Activated CD4-positive, CD25-positive, alpha-beta regulatory T cell treated with anti-CD3 and anti-CD28 coated beads, Interleukin-2, amount 50 U/mL, for 72 hours (primary cell): ENCODE results near the gene ABL1.

ENCODE experiments used
- DNase-seq: peaks from one replicate; pipeline ENCODE4 v3.0.0; 2021

The ABL1 gene

DNA sequence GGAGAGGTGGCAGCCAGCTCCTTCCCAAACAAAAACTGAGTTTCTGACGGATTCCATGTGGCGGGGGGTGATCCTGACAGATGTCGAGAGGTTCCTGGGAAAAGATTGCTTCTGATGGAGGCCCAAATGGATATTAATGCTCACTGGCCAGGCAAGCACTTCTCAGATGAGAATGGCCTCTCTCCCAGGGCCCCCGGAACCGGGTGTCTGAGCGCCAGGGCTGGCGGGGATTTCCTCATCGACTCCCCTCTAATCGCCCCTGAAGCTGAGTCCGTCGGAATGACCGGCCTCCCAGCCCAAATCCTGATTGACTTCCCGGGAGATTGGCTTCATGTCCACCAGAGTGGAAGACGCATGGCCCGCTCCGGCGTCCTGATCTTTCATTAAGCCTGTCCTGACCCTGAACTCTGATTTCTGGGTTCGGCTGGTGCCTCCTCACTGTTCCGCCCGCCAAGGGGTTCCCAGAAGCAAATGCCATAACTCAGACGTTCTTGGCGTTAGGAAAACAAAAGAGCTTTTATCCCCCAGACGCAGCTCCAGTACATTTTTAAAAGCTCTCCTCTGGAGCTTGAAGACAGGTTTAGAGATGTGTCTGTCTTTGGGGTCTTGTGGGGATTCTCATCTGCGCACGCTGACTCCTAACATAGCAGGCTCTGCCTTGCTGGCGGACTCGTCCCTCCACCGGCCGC lies 86.4 kb downstream of the ABL1 start:
- no peak for DNase-seq

DNA sequence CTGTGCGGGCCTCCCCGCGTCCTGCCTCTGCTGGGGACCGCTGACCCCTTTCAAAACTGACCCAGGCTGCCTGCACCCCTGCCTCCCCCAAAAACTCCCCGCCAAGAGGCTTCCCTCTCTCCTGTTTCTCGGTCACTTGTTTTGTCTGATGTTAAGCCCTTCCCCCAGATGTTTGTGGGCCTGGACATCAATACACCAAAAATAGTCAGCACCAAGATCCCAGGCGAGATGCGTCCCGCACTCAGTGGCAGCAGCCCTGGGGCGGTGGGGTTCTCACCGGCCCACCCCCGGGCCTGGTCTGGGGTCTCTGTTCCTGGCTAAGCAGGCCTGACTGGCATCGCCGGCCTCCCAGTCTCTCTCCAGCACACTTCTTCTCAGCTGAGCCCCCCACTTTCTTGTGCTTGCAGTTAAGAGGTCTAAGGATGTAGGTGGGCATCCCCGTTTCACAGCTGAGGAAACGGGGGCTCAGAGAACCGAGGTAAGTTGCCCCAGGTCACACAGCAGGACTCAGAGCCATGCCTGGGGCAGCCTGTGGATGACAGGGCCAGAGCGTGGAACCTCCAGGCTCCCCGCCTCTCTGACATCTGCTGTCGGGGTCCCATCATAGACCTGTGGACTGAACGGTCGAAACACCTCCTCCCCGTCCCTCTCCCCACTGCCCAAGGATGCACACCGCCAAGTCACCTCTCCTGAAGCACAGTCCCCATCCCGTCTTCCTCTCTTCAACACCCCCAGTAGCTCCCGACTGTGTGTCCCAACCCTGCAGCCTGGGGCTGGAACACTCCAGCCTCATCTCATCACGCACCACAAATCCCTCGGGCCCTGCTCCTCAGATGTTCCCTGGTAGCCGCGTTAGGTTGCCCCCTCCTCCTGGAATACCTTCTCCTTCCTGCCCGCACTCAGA lies 87.2 kb downstream of the ABL1 start:
- no peak for DNase-seq

DNA sequence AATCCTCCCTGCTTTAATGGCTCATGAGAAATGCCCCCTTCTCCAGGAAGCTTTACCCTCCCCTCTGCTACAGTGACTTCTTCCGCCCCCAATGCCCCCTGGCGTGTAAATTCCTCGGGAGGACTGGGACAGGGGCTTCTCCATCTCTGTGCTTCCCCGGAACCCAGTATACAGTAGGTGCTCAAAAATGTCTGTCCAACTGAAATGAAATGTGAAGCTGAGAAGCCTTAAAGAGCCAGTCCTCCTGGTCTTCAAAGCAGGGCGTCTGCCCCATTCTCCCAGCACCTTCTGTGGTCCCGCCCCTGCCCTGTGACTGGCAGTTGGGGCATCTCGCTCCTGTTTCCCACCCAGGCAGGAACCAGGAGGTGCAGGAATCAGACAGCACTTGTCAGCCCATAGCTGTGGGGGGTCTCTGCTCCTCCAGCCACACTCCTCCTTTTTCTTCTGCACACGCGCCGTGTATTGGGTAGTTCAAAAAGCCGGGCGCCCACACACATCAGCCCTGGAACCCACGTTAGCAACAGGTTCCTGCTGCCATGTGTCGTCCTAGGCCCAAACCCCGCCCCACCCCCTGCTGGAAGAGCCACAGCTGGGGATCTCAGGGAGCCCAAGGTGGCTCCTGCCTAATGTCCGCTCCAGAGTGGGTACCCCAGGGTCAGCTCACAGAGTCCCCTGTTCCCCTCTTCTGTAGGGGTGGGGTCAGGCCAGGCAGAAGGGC lies 88.0 kb downstream of the ABL1 start:
- no peak for DNase-seq

DNA sequence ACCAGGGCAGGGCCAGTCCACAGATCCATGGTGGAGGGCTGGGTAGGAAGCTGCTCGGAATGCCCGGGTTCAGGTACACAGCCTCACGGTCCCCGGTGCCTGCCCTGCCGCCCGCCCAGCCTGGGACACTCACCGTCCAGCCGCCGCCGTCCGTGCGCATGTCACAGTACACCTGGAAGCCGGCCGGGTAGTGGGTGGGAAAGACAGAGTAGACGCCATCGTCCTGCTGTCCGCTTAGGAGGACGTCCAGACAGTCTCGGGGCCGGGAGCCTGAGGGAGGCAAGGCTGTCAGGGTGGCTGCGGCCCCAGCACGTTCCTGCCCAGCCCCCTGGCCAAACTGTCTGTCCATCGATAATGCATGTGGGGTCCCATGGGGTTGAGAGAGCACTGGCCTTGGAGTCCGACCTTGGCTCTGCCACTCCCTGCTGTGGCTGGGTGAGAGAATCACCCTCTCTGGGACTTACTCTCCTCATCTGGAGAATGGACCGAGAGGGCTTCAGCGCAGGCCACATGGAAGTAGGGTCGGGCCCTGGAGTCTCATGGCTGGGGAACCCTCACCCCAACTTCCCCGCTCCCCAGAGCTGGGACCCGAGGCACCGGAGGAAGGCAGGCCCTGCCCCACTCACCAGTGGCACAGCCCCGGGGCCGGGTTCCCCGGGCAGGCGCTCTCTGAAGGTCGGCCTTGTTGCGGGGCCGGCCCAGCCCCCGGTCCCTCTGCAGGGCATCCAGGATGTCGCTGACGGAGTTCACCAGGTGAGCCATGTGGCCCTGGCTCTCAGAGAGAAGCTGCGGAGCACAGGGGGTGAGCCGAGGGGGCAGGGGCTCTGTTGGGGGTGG lies 88.8 kb downstream of the ABL1 start:
- no peak for DNase-seq

DNA sequence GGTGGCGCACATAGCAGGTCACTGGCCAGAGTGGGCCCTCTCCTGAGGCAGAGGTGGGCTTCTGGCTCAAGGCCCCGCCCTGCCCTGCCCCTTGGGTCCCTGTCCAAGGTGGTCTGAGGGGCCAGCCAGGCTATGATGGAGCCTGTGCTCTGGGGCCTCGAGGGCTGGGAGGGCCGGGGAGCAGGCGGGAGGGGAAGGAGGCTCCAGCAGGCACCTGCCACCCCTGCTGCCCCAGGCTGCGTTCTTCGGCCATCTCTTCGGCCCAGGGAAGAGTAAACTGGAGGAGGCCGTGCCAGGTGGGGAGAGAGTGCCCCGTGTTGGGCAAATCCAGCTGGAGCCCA lies 89.4 kb downstream of the ABL1 start:
- DNase-seq: no peak

DNA sequence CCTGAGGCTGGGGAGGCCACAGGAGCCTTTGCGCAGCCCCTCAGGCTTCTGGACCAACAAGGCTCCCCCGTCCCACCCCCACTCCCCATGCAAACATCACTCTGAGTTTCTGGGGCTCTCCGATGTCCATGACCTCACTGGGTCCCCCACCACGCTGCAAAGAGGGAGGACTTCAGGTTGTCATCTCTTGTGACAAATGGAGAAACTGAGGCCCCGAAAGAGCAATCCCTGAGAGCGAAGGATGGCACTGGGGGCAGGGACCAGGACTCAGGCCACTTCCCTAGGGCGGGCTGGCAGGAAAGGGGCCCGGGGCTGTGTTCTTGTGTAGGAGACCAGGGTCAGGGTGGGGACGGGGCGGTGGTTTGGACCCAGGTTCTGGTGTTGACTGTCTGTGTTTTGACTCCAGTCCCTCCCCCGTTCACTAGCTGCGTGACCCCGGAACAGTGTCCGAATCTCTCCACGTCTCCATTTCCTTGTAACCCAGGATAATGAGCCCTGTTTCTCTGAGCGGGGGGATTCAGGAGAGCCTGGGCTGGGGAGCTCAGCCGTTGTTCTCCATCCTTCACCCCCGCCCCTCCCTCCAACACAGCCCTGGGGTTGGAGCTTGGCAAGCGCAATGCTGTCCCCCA lies 90.1 kb downstream of the ABL1 start:
- no peak for DNase-seq

DNA sequence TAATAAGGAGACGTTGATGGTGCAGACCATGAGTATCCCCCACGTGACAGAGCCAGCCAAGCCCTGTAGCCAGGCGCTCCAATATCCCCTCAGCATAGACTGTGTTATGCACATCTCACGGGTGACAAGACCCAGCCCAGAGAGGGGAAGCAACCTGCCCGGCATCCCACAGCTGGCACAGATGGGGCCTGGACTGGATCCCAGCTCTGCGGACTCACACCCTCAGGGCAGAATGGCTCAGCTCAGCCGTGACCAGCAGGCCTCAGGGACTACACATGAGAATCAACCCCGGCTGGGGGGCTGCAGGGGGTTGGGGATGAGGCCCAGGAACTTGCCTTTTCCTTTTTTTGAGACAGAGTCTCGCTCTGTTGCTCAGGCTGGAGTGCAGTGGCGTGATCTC lies 92.3 kb downstream of the ABL1 start:
- no peak for DNase-seq

DNA sequence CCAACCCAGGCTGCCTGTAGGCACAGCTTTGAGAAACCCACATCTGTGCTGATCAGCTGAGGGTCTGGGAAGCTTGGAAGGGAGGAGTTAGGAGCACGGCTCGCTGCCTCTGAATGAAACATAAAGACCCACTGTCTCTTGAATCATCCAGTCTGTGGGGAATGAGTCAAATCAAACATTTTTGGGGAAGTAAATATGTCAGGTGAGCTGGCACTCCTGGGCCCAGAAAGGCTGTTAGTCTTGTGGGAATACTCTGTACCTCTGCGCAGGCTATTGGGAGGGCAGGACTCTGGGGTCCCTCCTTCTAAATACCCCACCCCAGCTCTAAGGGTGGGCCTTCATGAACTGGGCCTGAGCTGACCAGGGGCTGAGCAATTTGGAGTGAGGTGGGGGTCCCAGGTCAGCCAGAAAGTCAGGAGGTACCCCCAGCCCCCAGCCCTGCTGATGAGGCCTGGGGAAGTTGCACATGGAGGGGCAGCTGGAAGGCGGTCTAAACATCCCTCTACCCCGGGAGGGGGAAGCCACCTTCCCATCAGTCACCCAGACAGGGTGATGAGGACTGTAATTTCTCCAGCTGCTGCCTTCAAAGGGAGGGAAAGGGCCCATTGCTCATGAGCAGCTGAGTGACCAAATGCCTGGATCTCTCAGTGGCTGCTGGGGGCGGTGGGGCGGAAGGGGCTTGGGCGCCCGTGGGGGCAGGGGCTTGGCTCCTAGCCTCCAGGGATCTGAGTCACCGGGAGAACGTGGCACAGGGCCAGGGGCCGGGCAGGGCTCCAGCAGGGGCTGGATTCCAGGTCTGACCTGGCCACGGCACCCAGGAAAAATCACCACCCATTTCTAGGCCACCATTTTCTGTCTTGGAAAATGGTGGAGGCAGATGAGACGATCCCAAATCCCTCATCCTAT lies 93.2 kb downstream of the ABL1 start:
- no peak for DNase-seq

DNA sequence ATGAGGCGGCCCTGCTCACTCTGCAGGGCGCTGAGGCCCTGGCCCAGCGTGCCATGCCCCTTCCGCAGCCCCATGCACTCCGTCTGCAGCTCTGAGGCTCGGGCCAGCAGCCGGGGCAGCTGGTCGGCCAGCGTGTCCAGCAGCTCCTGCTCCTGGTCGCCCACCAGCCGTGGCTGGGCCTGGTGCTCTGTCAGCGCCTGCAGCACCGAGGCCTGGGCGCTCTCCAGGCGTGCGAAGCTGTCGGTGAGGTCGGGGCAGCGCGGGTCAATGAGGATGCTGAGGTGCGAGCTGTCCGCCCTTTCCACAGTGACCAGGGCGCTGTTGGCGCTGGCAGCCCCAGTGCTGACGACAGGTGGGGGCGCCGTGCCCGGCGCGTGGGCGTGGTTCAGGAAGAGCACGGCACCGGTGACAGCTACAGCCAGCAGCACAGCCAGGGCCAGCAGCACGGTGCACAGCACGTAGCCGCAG lies 94.6 kb downstream of the ABL1 start:
- no peak for DNase-seq

DNA sequence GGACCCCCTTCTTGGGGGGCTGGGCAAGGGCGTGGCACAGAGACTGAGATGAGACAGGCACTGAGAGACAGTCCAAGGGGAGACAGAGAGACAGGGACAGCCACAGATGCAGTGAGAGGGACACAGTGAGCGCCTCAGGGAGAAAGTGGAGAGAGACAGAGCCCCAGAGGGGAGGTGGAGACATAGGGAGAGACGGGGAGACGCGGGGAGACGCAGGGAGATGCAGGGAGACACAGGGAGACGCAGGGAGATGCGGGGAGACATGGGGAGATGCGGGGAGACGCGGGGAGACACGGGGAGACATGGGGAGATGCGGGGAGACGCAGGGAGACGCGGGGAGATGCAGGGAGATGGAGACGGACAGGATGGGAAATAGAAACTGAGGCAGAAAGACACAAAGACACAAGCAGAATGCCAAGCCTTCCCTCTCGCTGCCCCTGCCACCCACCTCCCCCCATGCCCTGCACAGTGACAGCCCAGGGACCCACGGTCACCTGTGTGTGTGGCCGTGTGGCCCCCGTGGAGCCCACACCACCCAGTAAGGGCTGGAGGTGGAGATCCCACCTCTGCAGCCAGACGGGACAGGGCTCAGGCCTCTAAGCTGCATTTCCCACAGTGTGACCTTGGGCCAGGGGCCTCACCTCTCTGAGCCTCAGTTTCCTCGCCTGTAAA lies 95.2 kb downstream of the ABL1 start:
- no peak for DNase-seq

DNA sequence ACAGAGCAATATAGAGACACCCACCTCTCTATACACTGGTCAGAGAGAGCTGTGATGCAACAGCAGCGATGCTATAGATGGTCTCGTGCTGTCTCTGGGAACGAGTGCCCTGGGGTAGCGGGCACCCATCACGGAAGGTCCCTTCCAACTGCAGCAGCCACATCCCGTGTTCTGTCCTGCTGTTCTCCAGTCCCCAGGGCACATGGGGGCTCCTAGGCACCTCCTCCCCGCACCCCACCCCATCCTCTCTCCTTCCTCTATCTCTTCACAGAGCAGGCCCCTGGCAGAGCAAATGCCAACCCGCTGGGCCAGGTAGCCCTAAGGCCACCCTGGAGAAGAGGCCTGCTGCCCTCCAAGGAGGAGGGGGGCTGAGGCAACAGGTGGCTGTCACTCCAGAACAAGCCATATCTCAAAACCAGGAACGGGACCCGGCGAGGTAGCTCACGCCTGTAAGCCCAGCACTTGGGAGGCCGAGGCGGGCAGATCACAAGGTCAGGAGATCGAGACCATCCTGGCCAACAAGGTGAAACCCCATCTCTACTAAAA lies 95.8 kb downstream of the ABL1 start:
- DNase-seq: no peak

DNA sequence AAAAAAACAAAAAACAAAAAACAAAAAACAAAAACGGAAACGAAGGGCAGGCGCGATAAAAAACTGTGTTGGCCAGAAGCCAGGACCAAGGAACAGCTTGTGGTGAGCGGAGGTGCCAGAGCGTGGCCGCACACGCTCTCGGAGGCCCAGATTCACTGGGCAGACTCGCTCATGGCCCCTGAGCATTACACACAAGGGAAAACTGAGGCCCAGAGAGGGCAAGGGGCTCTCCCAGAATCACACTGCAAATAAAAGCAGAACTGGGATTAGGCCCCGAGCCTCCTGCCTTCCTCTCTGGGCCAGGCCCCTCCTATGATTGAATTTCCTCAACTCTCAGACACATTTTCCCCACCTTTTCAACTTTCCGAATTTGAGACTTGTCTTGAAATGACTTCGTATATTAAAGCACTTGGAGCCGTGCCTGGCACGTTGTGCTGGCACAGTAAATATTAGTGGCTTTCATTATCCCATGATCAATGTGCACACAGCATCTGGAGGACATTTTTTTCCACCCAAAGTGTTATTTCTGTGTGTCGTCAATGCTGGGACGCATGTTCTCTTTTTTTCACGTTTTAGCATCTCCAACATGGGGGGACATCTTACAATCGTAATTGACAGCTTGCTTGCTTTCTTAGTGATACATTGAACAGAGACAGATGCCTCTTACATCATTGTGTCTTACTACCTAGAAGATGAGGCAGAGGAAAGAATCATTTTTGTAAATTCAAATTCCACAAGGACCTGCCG lies 96.6 kb downstream of the ABL1 start:
- DNase-seq: no peak

DNA sequence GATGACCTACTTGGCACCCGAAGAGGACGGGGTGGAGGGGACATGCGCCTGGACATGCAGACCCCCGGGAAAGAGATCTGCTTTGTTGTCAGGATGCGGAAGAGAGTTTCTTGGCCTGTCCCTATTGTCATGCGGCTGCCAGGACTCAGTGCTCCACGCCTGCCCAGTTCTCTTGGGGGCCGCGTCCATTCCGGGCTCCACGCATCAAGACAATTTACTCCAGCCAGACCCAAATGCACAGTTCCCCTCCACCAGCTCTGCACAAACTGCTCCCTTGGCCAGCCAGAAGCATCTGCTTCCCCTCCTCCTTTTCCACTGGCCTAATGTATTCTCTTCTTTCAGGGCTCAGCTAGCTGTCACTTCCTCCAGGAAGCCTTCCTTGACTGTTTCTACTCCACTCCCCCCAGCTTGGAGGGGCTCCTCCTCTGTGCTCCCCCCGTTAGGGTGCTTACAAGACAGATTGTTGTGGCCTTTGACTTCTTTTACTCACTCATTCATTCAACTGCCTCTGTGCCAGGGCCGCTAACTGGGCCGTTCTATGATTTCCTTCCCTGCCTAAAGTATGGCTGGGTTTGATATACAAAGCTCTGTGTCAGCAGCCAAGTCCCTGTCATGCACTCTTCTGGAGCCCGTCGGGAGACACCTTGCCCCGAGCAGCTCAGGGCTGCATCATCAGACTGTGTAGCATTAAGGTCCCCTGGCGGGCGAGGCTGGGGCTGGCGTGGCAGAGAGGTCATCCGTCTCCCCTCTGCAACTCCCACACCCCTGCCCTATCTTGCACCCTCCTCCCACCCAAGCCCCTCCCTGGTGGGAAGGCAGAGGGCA lies 97.4 kb downstream of the ABL1 start:
- no peak for DNase-seq

DNA sequence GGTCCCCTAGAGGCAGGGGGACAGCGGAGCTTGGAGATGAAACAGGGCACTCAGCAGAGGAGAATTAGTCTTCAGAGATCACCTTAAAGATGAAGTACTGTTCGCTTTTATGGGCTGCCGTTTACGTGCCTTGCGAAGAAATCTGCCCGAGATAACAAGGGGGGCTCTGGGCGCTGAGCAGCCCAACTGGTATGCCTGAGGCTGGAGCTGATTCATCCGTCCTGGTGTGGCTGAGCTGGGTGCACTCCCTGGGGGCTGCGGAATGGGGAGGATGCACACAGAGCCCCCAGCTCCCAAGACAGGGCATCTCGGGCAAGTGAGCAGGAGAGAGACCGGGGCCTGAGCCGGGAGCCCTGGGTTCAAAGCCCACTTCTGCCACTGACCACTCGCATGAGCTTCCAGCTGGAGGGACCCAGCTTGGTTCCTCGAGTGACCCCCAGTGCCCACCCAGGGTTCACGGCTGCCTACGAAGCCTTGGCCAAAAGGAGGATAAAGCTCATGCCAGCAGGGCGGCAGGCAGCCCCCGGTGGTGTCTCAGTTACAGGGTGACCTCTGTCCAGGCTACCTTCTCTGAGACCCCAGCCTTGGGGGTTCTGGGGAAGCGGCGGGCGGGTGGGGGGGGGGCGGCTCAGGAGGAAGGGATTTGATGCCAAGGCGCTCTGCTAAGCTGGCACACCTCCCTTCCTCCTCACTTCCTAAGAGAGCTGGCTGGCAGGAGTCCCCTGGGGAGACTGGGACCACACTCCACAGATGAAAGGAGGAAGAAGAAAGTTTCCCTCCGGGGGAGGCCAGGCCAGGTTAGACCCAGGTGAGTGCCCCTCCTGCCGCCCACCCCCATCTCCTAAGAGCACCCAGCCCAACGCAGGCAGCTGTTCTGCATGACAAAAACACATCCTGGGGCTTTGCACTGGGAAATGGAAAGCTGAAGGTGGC lies 98.3 kb downstream of the ABL1 start:
- no peak for DNase-seq

DNA sequence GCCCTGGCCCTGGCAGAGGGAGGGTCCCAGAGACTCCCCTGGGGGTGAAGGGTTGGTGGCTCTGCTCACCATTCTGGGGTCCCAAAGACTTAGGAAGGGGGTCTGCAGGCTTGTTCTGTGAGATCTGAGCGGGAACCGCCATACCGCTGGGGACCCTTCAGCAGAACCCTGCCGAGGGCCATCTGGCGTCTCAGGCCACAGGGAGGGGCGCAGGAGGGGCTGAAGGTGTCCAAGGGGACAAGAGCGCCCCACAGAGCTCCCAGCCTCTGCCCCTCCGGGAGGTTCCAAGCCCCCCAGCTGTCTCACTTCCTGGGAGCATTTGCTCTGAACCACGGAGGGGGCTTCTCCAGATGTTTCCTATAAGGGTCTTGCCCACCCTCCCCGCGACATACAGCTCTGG lies 99.2 kb downstream of the ABL1 start:
- DNase-seq: no peak

DNA sequence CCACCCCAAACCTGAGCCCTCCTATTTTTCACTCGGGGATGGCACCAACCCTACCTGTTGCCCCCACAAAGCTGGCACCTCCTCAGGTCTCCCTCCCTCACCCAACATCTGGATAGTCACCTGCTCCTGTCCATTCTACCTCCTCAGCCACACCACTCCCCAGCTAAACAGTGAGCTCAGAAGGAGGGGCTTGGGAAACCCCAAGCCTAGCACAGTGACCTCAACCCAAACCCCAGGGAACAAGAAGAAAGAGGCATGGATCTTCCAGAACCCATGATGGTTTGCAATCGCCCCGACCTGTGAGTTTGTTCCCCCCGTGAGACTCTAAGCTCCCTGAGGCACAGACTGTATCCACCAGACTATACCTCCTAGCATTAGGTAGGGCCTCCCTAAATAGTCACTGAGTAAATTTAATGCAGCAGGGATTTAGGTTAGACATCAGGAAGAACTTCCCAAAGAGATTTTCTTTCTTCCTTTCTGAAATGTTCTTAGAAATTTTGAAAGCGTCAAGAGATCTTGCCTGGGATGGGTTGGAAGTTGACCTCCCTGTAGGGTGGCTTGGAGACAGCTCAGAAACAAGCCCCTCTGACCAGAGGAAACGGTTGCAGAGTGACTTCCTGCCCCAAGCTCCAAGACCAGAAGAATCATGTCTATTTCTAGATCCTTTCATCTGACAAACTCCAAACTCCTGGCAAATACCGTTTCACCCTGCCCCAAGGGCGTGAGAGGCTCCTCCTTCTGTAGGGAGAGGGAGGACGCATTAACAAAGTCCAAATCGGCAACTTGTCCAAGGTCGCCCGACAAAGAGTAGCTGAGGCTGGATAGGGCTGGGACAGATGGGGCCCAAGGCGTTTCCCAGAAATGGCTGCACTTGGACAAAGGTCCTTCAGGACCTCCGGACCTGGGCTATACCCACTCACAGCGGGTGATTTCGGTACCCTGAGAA lies 99.9 kb downstream of the ABL1 start:
- no peak for DNase-seq
